H1 (cell line): ENCODE results near the gene TNFAIP8. TPM values are rescaled to one million over a fixed set of nuclear protein-coding genes. Genes with fewer than 3 reads are reported as not detected.

Experiments used
- CTCF ChIA-PET: fragments of 300-600 bp; sonication (Branson Sonifier 250); formaldehyde crosslinking; loops from one replicate; lab custom pipeline; 2021; ENCODE audit not compliant: partially characterized antibody; lab: Charles Lee
- POLR2A ChIA-PET: fragments of 300-600 bp; sonication (Branson Sonifier 250); formaldehyde crosslinking; loops from one replicate; lab custom pipeline; 2021; ENCODE audit warnings: inconsistent platforms; ENCODE audit not compliant: partially characterized antibody; lab: Charles Lee
- DNase-seq, 2 experiments: peaks; one replicate each; pipeline versions ENCODE4 v3.0.0 to v3.0.0-alpha.2; 2010 to 2022; ENCODE audit warnings: low spot score in 2 of 2, low read depth in 1 of 2, mixed read lengths in 1 of 2
- FAIRE-seq: peaks from 2 replicates; lab custom pipeline; 2011; peaks lifted over from hg19 to GRCh38; lab: Jason Lieb, UNC
- H2AFZ ChIP-seq: 2 replicates; pipeline ENCODE4 v1.8.1; 2012; ENCODE audit warnings: low read length, inconsistent platforms
- H2AK5ac ChIP-seq: 2 replicates; pipeline ENCODE4 v1.6.1; 2013; ENCODE audit warnings: low read depth, low read length
- H2BK120ac ChIP-seq: replicated peaks from 2 replicates; pipeline ENCODE3; 2013; ENCODE audit warnings: low read depth, low read length, inconsistent platforms
- H2BK12ac ChIP-seq: 2 replicates; pipeline ENCODE4 v1.6.1; 2013; ENCODE audit warnings: low read depth, low read length
- H2BK15ac ChIP-seq: 2 replicates; pipeline ENCODE4 v1.6.1; 2013; ENCODE audit warnings: low read length
- H2BK20ac ChIP-seq: 2 replicates; pipeline ENCODE4 v1.6.1; 2013; ENCODE audit warnings: low read length
- H2BK5ac ChIP-seq: 2 replicates; pipeline ENCODE4 v1.6.1; 2013; ENCODE audit warnings: low read depth, low read length
- H3K14ac ChIP-seq: 2 replicates; pipeline ENCODE4 v1.6.1; 2013; ENCODE audit warnings: inconsistent platforms; ENCODE audit not compliant: insufficient read length
- H3K18ac ChIP-seq: 2 replicates; pipeline ENCODE4 v1.6.1; 2013; ENCODE audit warnings: low read length; ENCODE audit errors: extremely low read depth
- H3K23ac ChIP-seq: 2 replicates; pipeline ENCODE4 v1.6.1; 2013; ENCODE audit warnings: inconsistent platforms; ENCODE audit not compliant: insufficient read length
- H3K23me2 ChIP-seq: 2 replicates; pipeline ENCODE4 v1.6.1; 2013; ENCODE audit warnings: low read depth, low read length
- H3K27ac ChIP-seq: 2 replicates; pipeline ENCODE4 v1.6.1; 2011; ENCODE audit warnings: low read depth, low read length, inconsistent platforms
- H3K27me3 ChIP-seq, 4 experiments: replicated peaks in 1 of 4; 1 replicate in 1 of 4; 2 replicates in 3 of 4; pipeline versions ENCODE4 v1.6.1 to v1.8.1; 2011 to 2013; ENCODE audit warnings: low read length in 3 of 4, mild to moderate bottlenecking in 3 of 4, inconsistent platforms in 2 of 4, mixed read lengths in 2 of 4, moderate library complexity in 1 of 4; ENCODE audit not compliant: control insufficient read depth in 3 of 4, insufficient read depth in 3 of 4; ENCODE audit errors: extremely low read depth in 1 of 4
- H3K36me3 ChIP-seq, 4 experiments: 2 replicates each; pipeline versions ENCODE4 v1.6.1 to v1.8.1; 2011 to 2013; ENCODE audit warnings: mild to moderate bottlenecking in 4 of 4, low read length in 3 of 4, moderate library complexity in 2 of 4, control low read depth in 1 of 4, inconsistent platforms in 1 of 4; ENCODE audit not compliant: insufficient read depth in 4 of 4, control insufficient read depth in 2 of 4
- H3K4ac ChIP-seq: replicated peaks from 2 replicates; pipeline ENCODE3; 2013; ENCODE audit warnings: low read length, low read depth, mixed read lengths, inconsistent platforms; ENCODE audit not compliant: insufficient read length
- H3K4me1 ChIP-seq, 4 experiments: replicated peaks in 1 of 4; 1 replicate in 1 of 4; 2 replicates in 3 of 4; pipeline versions ENCODE4 v1.6.1 to v1.8.1; 2011 to 2013; ENCODE audit warnings: low read length in 3 of 4, inconsistent platforms in 2 of 4, mixed read lengths in 1 of 4; ENCODE audit not compliant: insufficient read depth in 4 of 4, control insufficient read depth in 3 of 4
- H3K4me2 ChIP-seq, 2 experiments: 2 replicates each; pipeline versions ENCODE4 v1.6.1 to v1.8.1; 2011 to 2013; ENCODE audit warnings: low read depth in 2 of 2, low read length in 2 of 2, control low read depth in 1 of 2, inconsistent platforms in 1 of 2, mild to moderate bottlenecking in 1 of 2; ENCODE audit not compliant: insufficient read depth in 1 of 2
- H3K4me3 ChIP-seq, 4 experiments: fragments of 200-600, 300-600 bp in 1 of 4; sonication (generic), shearing (Covaris generic), sonication (Bioruptor Twin) in 1 of 4; 2 replicates each; pipeline versions ENCODE4 v1.5.1 to v1.8.1; 2011 to 2016; ENCODE audit warnings: low read length in 4 of 4, low read depth in 3 of 4, control low read depth in 2 of 4, inconsistent platforms in 2 of 4, mild to moderate bottlenecking in 2 of 4, mixed read lengths in 1 of 4, moderate library complexity in 1 of 4; ENCODE audit not compliant: insufficient read depth in 2 of 4; ENCODE audit errors: extremely low read depth in 1 of 4
- H3K56ac ChIP-seq: replicated peaks from 2 replicates; pipeline ENCODE3; 2013; ENCODE audit warnings: low read depth, mild to moderate bottlenecking, mixed read lengths, low read length, inconsistent platforms; ENCODE audit not compliant: insufficient read length
- H3K79me1 ChIP-seq: 2 replicates; pipeline ENCODE4 v1.6.1; 2013; ENCODE audit warnings: low read depth, low read length, control low read depth
- H3K79me2 ChIP-seq, 2 experiments: 2 replicates each; pipeline versions ENCODE4 v1.6.1 to v1.8.1; 2012 to 2013; ENCODE audit warnings: low read length in 2 of 2, mild to moderate bottlenecking in 2 of 2, inconsistent platforms in 1 of 2; ENCODE audit not compliant: insufficient read depth in 2 of 2, control insufficient read depth in 1 of 2
- H3K9ac ChIP-seq, 4 experiments: replicated peaks in 1 of 4; 1 replicate in 1 of 4; 2 replicates in 3 of 4; pipeline versions ENCODE4 v1.6.1 to v1.8.1; 2011 to 2013; ENCODE audit warnings: low read depth in 3 of 4, low read length in 3 of 4, control low read depth in 2 of 4, mild to moderate bottlenecking in 2 of 4, moderate library complexity in 2 of 4, inconsistent platforms in 1 of 4; ENCODE audit errors: extremely low read depth in 1 of 4
- H3K9me3 ChIP-seq, 2 experiments: 2 replicates each; pipeline versions ENCODE4 v1.6.1 to v1.8.1; 2012 to 2013; ENCODE audit warnings: mild to moderate bottlenecking in 2 of 2, moderate library complexity in 2 of 2, control low read depth in 1 of 2, inconsistent platforms in 1 of 2, low read depth in 1 of 2, low read length in 1 of 2, mixed read lengths in 1 of 2; ENCODE audit not compliant: insufficient read depth in 2 of 2
- H4K20me1 ChIP-seq, 2 experiments: replicated peaks in 1 of 2; 2 replicates each; pipeline versions ENCODE3 to v1.8.1; 2011 to 2013; ENCODE audit warnings: inconsistent platforms in 2 of 2, low read length in 2 of 2, mild to moderate bottlenecking in 1 of 2; ENCODE audit not compliant: insufficient read depth in 2 of 2, control insufficient read depth in 1 of 2
- H4K5ac ChIP-seq: 2 replicates; pipeline ENCODE4 v1.6.1; 2013; ENCODE audit warnings: low read length, low read depth, mixed read lengths, inconsistent platforms; ENCODE audit not compliant: insufficient read length
- H4K8ac ChIP-seq: 2 replicates; pipeline ENCODE4 v1.8.0; 2013; ENCODE audit warnings: mild to moderate bottlenecking, moderate library complexity, low read length, inconsistent platforms; ENCODE audit not compliant: insufficient read depth; ENCODE audit errors: extremely low read depth
- H4K91ac ChIP-seq: replicated peaks from 2 replicates; pipeline ENCODE3; 2013; ENCODE audit warnings: low read length, mixed read lengths, inconsistent platforms; ENCODE audit not compliant: insufficient read length
- CTCF ChIP-seq, 3 experiments: IDR thresholded peaks; 1 replicate in 2 of 3; 2 replicates in 1 of 3; pipeline versions ENCODE4 v1.5.1 to v1.6.1; 2011; ENCODE audit warnings: low read length in 3 of 3, mild to moderate bottlenecking in 3 of 3, inconsistent platforms in 2 of 3, low read depth in 1 of 3, moderate library complexity in 1 of 3; ENCODE audit not compliant: insufficient read depth in 1 of 3; ENCODE audit errors: control extremely low read depth in 1 of 3
- SUZ12 ChIP-seq: fragments of 200-600 bp; sonication (generic); IDR thresholded peaks from 2 replicates; pipeline ENCODE4 v1.6.1; 2012; ENCODE audit warnings: mild to moderate bottlenecking, inconsistent platforms, low read length, moderate library complexity, mixed read lengths
- WGBS, 2 experiments: shearing (Covaris generic) in 1 of 2; methylation state at CpG; one replicate each; pipeline versions ENCODE4 v1.1.6 to v1.1.7; 2013 to 2015; ENCODE audit warnings: low lambda C conversion rate in 2 of 2, mixed read lengths in 2 of 2, inconsistent platforms in 1 of 2, low coverage in 1 of 2, missing lambda C conversion rate in 1 of 2; ENCODE audit not compliant: insufficient replicate concordance in 2 of 2, insufficient coverage in 1 of 2, insufficient read length in 1 of 2; ENCODE audit errors: extremely low coverage in 1 of 2, missing lambda C conversion rate in 1 of 2; 5-methylcytosine and 5-hydroxymethylcytosine counted together
- polyA plus RNA-seq, 7 experiments: library from polyadenylated mRNA; depleted of rRNA in 3 of 7; stranded (reverse) in 5 of 7; unstranded in 2 of 7; fragments of >200 nt in 5 of 7; fragments of 200-250 nt in 2 of 7; gene quantifications; 1 replicate in 5 of 7; 2 replicates in 1 of 7; 4 replicates in 1 of 7; pipeline versions ENCODE4 v1.2.1 to v1.2.3, GENCODE V29; 2011 to 2013; ENCODE audit warnings: missing spikeins in 2 of 7, mixed read lengths in 2 of 7
- total RNA-seq: library from RNA; stranded (reverse); fragmentation: NEBNext Ultra II Directional; extraction: Animal tissue kit (Norgen Biotek cat#: 25700); gene quantifications from 2 replicates; pipeline ENCODE4 v1.2.1, GENCODE V29; 2021

The TNFAIP8 gene
- total and polyA plus RNA-seq, 2 of the 8 experiments (the other 6 are each of a cell fraction or from before 2014, with no cell fraction given) = 12.4 to 19.3 TPM

- H4K8ac ChIP-seq = no peak overlapping the region
- 95% methylated on average over 5 of the region's 5 CpGs; no CpG with 5 or more reads in 1 of the 2 experiments for WGBS, 2 experiments
- H3K9ac ChIP-seq = no peak overlapping the region
- no peaks in the 10 kb centered on the region for H3K9me3 ChIP-seq
- no peaks in the 10 kb centered on the region for H3K27me3 ChIP-seq
- no peaks in the 10 kb centered on the region for H3K23me2 ChIP-seq
- no peak for TF ChIP-seq CTCF (IDR thresholded peaks at IDR 0.05; ENCODE audit: control extremely low read depth in 1 of 3, insufficient read depth in 1 of 3, low read depth in 1 of 3, low read length in 3 of 3)
- no peak for TF ChIP-seq SUZ12
- H3K79me1 ChIP-seq = no peaks in the 10 kb centered on the region
- POLR2A ChIA-PET = interaction anchor here (1.2 kb wide), 1 partner anchor 138 kb away, joined by 3 read pairs; no protein-coding TSS in a partner anchor
- no peak overlapping the region for H3K56ac ChIP-seq
- no peak overlapping the region for H2AK5ac ChIP-seq
- no peak overlapping the region for H2BK12ac ChIP-seq
- no peak overlapping the region for H3K18ac ChIP-seq
- H3K23ac ChIP-seq = no peak overlapping the region
- H2BK120ac ChIP-seq = no peak overlapping the region
- H4K5ac ChIP-seq = no peak overlapping the region
- H4K20me1 ChIP-seq = no peaks in the 10 kb centered on the region
- no peak for FAIRE-seq
- CTCF ChIA-PET = interaction anchor here (1.2 to 1.8 kb wide), 4 partner anchors 68 to 419 kb away, joined by 3 to 9 read pairs (median 4); partner anchors contain the start of gene DTWD2
- H3K4me1 ChIP-seq = peaks cover 0 to 7% (median 2%) of the 10 kb centered on the region in 4 experiments; a peak in 3 of 7 replicates
- no peak overlapping the region for H3K4me3 ChIP-seq
- H4K91ac ChIP-seq = no peak overlapping the region
- H3K4ac ChIP-seq = no peak overlapping the region
- H3K4me2 ChIP-seq = no peak overlapping the region
- no peak overlapping the region for H3K14ac ChIP-seq
- H3K36me3 ChIP-seq = no peaks in the 10 kb centered on the region; a peak in 1 of 8 replicates
- H2BK15ac ChIP-seq = no peak overlapping the region
- no peak overlapping the region for H2BK5ac ChIP-seq
- no peak overlapping the region for H3K27ac ChIP-seq
- H2BK20ac ChIP-seq = no peak overlapping the region
- DNase-seq = peak in 1 of 2 experiments; percentile 13
- H3K79me2 ChIP-seq = no peaks in the 10 kb centered on the region
- no peak overlapping the region for H2AFZ ChIP-seq
Measured at GRCh38 chr5:119406551-119407110, 50.8 kb downstream of the TNFAIP8 start.
